ENCODE results near the gene MOXD1.

The MOXD1 gene

DNA sequence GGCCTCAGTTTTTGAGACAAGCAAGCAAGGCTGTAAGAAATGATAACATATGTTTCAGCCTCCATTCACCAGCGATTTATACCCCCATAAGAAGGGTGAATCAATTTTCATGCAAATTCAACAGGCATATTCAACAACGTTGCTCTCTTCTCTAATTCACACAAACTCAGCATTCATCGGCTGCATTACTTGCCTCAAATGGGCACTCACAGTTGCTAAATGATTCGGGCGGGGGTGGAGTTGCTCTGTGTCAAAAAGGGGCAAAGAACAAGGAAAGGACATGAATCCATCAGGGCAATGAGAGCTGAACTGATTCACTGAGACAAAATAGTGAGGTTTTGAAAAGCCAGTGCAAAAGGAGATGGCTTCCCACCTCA, 9.0 kb downstream of the MOXD1 start:
- Histone ChIP-seq H3K4me3 (ENCODE audit: low read length) (no peak overlapping the region), H3K9me3 (ENCODE audit: control insufficient read depth, low read length) (peaks cover 3% of the 10 kb centered on the region), H3K36me3 (ENCODE audit: control insufficient read depth, insufficient read depth, low read length) (no peaks in the 10 kb centered on the region), H3K9ac (ENCODE audit: low read length) (no peak overlapping the region), H3K27me3 (ENCODE audit: control insufficient read depth, insufficient read depth, low read length) (peaks cover 7% of the 10 kb centered on the region), H3K4me1 (ENCODE audit: control insufficient read depth, insufficient read depth, low read length) (no peaks in the 10 kb centered on the region)

DNA sequence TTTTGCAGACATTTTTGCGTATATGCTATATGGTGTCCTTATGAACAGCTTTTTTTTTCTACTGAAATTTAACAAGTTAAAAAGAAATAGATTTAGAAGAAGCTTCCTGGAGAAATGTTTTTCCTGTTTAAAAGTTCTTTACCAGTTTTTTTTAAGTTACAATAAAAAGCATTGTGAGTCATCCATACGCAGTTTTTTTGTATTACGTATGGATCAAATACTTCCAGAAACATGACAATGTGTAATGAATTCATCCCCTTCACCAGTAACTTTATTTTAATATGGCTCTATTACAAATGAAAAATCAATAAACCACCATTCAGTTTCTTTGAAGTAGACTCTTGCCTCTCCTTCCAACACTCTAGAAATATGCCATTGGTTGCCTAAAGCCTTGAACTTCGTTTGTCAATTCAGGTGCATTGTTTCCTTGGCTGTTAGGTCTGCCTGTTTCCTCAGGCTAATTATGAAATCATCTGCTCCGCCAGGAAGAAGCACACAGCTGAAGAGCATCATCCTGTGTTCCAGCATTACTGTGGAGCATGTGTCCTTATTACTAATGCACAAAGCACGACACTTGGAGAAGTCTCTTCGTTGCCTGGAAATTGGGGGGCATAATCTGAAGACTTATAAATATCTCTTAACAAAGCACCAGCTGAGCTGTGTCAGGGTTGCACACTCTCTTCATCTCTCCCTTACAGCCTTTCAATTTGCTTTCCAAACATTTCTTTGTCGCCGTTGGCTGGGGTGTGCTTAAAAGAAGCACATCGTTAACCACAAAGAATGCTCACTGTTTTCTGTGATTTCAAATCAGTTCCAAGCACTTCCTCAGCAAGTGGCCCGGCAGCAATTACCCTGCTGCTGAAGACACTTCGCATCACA, 9.6 kb downstream of the MOXD1 start:
- H3K27me3 ChIP-seq (ENCODE audit: control insufficient read depth, insufficient read depth, low read length) = peaks cover under 1% of the 10 kb centered on the region
- H3K4me3 ChIP-seq (ENCODE audit: low read length) = no peak overlapping the region
- H3K36me3 ChIP-seq (ENCODE audit: control insufficient read depth, insufficient read depth, low read length) = no peaks in the 10 kb centered on the region
- H3K9me3 ChIP-seq (ENCODE audit: control insufficient read depth, low read length) = peaks cover 3% of the 10 kb centered on the region
- H3K9ac ChIP-seq (ENCODE audit: low read length) = no peak overlapping the region
- no peaks in the 10 kb centered on the region for H3K4me1 ChIP-seq (ENCODE audit: control insufficient read depth, insufficient read depth, low read length)

GRCh38 chr6:132390451-132390850, 10.8 kb downstream of the MOXD1 start:
- no peaks in the 10 kb centered on the region for H3K27me3 ChIP-seq (ENCODE audit: control insufficient read depth, insufficient read depth, low read length)
- H3K9ac ChIP-seq (ENCODE audit: low read length) = no peak overlapping the region
- peaks cover 3% of the 10 kb centered on the region for H3K9me3 ChIP-seq (ENCODE audit: control insufficient read depth, low read length)
- no peaks in the 10 kb centered on the region for H3K4me1 ChIP-seq (ENCODE audit: control insufficient read depth, insufficient read depth, low read length)
- H3K36me3 ChIP-seq (ENCODE audit: control insufficient read depth, insufficient read depth, low read length) = no peaks in the 10 kb centered on the region
- no peak overlapping the region for H3K4me3 ChIP-seq (ENCODE audit: low read length)

DNA sequence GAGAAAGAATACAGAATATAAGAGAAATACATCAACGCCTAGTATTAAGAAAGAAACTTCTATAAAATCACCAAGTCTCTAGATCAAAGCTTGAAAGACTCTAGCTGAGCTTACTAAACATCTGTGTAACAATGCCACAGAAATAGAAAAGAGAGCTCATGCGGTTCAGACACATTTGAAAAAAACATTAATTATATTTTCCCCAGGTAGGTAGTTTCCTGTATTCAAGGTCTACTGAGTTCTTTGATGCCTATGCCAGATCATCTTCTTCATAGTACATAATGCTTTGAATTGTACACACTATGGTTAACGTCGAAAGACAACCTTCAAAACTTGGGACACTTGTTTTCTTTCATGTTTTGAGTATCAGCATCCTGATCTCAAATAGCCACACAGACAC, 11.3 kb downstream of the MOXD1 start:
- Histone ChIP-seq H3K4me1 (ENCODE audit: control insufficient read depth, insufficient read depth, low read length) (no peaks in the 10 kb centered on the region), H3K9me3 (ENCODE audit: control insufficient read depth, low read length) (peaks cover 3% of the 10 kb centered on the region), H3K27me3 (ENCODE audit: control insufficient read depth, insufficient read depth, low read length) (no peaks in the 10 kb centered on the region), H3K9ac (ENCODE audit: low read length) (no peak overlapping the region), H3K4me3 (ENCODE audit: low read length) (no peak overlapping the region), H3K36me3 (ENCODE audit: control insufficient read depth, insufficient read depth, low read length) (no peaks in the 10 kb centered on the region)

DNA sequence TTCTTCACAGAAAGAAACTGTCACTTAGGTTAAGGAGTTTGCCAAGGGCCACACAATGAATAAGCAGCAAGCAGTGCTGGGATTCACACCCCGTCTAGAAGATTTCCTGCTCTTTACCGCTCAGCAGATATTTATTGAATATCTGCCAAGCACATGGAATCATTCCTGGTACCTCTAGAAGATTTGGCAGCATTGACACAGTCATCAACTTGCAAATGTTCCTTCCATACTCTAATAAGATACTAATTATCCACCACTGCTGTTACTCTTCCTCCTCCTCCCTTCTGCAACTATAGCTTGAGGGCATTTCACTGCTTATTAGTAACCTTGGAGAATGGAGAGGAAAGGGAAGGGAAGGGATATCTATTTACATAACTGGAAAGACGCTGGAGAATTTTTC, 13.0 kb downstream of the MOXD1 start:
- no peak overlapping the region for H3K9ac ChIP-seq (ENCODE audit: low read length)
- H3K4me3 ChIP-seq (ENCODE audit: low read length) = no peak overlapping the region
- no peaks in the 10 kb centered on the region for H3K27me3 ChIP-seq (ENCODE audit: control insufficient read depth, insufficient read depth, low read length)
- no peaks in the 10 kb centered on the region for H3K36me3 ChIP-seq (ENCODE audit: control insufficient read depth, insufficient read depth, low read length)
- no peaks in the 10 kb centered on the region for H3K9me3 ChIP-seq (ENCODE audit: control insufficient read depth, low read length)
- no peaks in the 10 kb centered on the region for H3K4me1 ChIP-seq (ENCODE audit: control insufficient read depth, insufficient read depth, low read length)

DNA sequence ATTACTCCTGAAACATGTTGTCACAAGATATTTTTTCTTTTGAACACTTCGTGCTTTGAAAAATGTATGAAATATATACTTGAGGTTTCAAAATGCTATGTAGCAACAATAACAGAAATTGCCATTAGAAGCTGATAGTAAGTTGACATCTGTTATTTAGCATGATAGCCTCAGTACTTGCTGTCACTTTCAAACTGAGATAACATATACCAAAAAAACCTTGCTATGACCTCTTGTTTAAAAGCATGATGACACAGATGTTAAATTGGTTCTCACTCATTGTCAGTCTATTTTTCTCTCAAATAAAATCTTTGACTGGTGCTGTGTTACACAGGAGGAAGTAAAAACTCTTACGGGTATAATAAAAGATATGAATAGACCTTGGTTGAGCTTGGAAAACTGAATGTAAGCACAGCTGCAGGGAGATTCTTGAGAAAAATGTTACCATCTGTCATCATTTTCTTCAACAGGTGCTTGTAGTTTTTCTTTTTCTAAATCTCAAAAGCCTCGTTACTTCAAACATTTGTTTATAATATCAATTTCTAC, 18.6 kb downstream of the MOXD1 start:
- Histone ChIP-seq H3K9ac (ENCODE audit: low read length) (no peak overlapping the region), H3K36me3 (ENCODE audit: control insufficient read depth, insufficient read depth, low read length) (no peaks in the 10 kb centered on the region), H3K9me3 (ENCODE audit: control insufficient read depth, low read length) (no peaks in the 10 kb centered on the region), H3K4me3 (ENCODE audit: low read length) (no peak overlapping the region), H3K4me1 (ENCODE audit: control insufficient read depth, insufficient read depth, low read length) (no peaks in the 10 kb centered on the region), H3K27me3 (ENCODE audit: control insufficient read depth, insufficient read depth, low read length) (no peaks in the 10 kb centered on the region)

GRCh38 chr6:132381381-132381780, 19.9 kb downstream of the MOXD1 start:
- Histone ChIP-seq H3K9ac (ENCODE audit: low read length) (no peak overlapping the region), H3K9me3 (ENCODE audit: control insufficient read depth, low read length) (no peaks in the 10 kb centered on the region), H3K4me3 (ENCODE audit: low read length) (no peak overlapping the region), H3K4me1 (ENCODE audit: control insufficient read depth, insufficient read depth, low read length) (no peaks in the 10 kb centered on the region), H3K36me3 (ENCODE audit: control insufficient read depth, insufficient read depth, low read length) (no peaks in the 10 kb centered on the region), H3K27me3 (ENCODE audit: control insufficient read depth, insufficient read depth, low read length) (no peaks in the 10 kb centered on the region)

GRCh38 chr6:132380358-132381029, 20.8 kb downstream of the MOXD1 start:
- Histone ChIP-seq H3K4me3 (ENCODE audit: low read length) (no peak overlapping the region), H3K4me1 (ENCODE audit: control insufficient read depth, insufficient read depth, low read length) (no peaks in the 10 kb centered on the region), H3K9me3 (ENCODE audit: control insufficient read depth, low read length) (no peaks in the 10 kb centered on the region), H3K9ac (ENCODE audit: low read length) (no peak overlapping the region), H3K27me3 (ENCODE audit: control insufficient read depth, insufficient read depth, low read length) (no peaks in the 10 kb centered on the region), H3K36me3 (ENCODE audit: control insufficient read depth, insufficient read depth, low read length) (no peaks in the 10 kb centered on the region)

GRCh38 chr6:132369526-132369925, 31.7 kb downstream of the MOXD1 start:
- Histone ChIP-seq H3K4me1 (ENCODE audit: control insufficient read depth, insufficient read depth, low read length) (peaks cover 3% of the 10 kb centered on the region), H3K4me3 (ENCODE audit: low read length) (no peak overlapping the region), H3K9ac (ENCODE audit: low read length) (no peak overlapping the region), H3K27me3 (ENCODE audit: control insufficient read depth, insufficient read depth, low read length) (peaks cover 3% of the 10 kb centered on the region), H3K36me3 (ENCODE audit: control insufficient read depth, insufficient read depth, low read length) (no peaks in the 10 kb centered on the region), H3K9me3 (ENCODE audit: control insufficient read depth, low read length) (no peaks in the 10 kb centered on the region)

DNA sequence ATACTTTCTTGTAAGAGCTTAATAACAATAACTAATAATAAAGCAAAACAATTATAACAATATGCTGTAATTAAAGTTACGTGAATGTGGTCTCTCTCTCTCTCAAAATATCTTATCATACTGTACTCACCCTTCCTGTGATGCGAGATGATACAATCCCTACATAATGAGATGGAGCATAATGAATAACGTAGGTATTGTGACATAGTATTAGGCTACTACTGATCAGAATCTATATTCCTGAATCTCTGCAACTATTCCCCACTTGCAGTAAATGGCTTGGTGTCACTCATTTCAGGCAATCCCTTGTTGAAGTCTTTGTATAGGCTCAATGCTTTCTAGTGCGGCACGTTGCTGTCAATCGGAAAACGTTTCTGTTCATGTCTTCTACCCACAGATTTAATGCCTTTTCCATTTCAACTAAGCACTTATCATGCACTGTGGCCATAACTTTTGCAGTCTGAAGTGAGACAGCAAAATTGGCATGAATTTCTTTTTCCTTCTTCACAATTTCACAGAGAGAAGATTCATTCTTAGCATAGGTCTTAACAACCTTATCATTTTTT, 32.3 kb downstream of the MOXD1 start:
- H3K36me3 ChIP-seq (ENCODE audit: control insufficient read depth, insufficient read depth, low read length) = no peaks in the 10 kb centered on the region
- H3K4me3 ChIP-seq (ENCODE audit: low read length) = no peak overlapping the region
- no peak overlapping the region for H3K9ac ChIP-seq (ENCODE audit: low read length)
- peaks cover 3% of the 10 kb centered on the region for H3K4me1 ChIP-seq (ENCODE audit: control insufficient read depth, insufficient read depth, low read length)
- H3K9me3 ChIP-seq (ENCODE audit: control insufficient read depth, low read length) = no peaks in the 10 kb centered on the region
- H3K27me3 ChIP-seq (ENCODE audit: control insufficient read depth, insufficient read depth, low read length) = peaks cover 3% of the 10 kb centered on the region

- Histone ChIP-seq H3K9ac (ENCODE audit: low read length) (no peak overlapping the region), H3K36me3 (ENCODE audit: control insufficient read depth, insufficient read depth, low read length) (no peaks in the 10 kb centered on the region), H3K27me3 (ENCODE audit: control insufficient read depth, insufficient read depth, low read length) (peaks cover 3% of the 10 kb centered on the region), H3K9me3 (ENCODE audit: control insufficient read depth, low read length) (no peaks in the 10 kb centered on the region), H3K4me3 (ENCODE audit: low read length) (no peak overlapping the region), H3K4me1 (ENCODE audit: control insufficient read depth, insufficient read depth, low read length) (peaks cover 3% of the 10 kb centered on the region)
Observed at GRCh38 chr6:132365281-132365907, 35.9 kb downstream of the MOXD1 start.
